Activated CD4-positive, alpha-beta T cell treated with anti-CD3 and anti-CD28 coated beads, Interleukin-2, Interleukin-4, amounts not matched to agents 100 ng/mL and 50 ng/mL, durations not matched to agents 16 hours and 8 hours (primary cell): ENCODE results near the gene LIPG.
"Not testable (repeated sequence)": the region's sequence is repeated elsewhere in the genome, so short reads cannot be mapped to it uniquely, and the experiment has no call there.

ENCODE experiments used
- DNase-seq: peaks from one replicate; pipeline ENCODE4 v3.0.0-alpha.2; 2020; ENCODE audit warnings: low spot score

Gene LIPG

DNA sequence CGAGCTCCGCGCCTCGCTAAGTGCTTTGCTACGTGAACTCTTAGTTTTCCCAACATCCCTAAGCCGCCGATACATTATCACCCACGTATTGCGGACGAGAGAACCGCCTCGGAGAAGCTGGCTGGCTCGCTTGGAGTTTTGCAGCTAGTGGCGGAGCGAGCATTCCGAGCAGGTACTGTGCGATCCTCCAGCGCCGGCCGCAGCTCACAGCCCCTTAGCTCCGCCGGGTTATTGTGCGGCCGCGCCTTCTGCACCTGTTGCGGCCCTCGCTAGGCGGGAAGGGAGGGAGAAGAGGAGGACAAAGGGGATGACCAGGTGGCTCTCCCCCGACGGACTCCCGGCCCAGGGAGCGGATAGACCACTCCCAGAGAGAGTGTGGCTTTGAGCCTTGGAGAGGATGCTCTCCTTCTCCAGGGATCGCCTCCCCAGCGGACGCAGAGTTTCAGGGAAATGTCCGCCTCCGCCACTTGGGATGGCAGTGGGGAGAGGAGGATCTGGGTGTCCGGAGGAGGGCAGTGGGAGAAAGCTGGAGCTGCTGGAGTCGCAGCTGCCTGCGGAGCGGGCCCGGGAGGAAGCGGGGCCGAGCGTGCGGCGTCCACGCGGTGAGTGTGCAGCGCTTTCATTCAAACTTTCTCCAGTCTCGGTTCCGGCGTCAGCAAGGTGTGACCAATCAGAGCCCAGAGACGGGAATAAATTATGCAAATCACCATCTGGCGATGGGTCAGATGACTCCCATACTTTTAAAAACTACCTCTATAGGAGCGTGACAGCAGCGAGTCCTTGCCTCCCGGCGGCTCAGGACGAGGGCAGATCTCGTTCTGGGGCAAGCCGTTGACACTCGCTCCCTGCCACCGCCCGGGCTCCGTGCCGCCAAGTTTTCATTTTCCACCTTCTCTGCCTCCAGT is at the start of gene LIPG:
LIPG (plus strand) TSS at position 769 of the 905 bp plus-strand sequence. CDS start 252 bp downstream, outside the sequence.
- DNase-seq = peak; percentile 58

DNA sequence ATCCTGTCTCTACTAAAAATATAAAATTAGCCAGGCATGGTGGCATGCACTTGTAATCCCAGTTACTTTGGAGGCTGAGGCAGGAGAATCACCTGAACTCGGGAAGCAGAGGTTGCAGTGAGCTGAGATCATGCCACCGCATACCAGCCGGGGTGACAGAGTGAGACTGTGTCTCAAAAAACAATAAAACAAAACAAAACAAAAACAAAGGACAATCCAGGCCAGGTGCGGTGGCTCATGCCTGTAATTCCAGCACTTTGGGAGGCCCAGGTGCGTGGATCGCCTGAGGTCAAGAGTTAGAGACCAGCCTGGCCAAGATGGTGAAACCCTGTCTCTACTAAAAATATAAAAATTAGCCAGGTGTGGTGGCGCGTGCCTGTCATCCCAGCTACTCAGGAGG is 49.0 kb upstream of the LIPG start:
- DNase-seq = not testable (repeated sequence)

DNA sequence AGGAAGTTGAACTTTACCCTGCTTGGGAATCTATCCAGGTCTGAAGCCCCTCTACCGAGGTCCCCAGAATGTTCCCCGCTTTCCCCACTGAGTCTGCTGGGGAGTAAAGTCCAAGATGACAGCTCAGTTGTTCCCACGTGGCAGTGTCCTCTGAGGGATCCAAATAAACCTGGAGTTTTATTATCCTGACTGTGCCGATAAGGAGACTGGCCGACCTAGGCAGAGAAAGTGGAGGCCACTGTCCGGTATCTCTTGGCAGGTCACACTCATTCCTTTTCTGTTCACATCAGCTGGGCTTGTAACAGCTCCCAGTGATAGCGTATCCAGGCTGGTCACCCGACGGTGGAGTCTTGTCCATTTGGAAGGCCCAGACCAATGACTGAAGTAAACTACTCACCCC is 47.3 kb upstream of the LIPG start:
- DNase-seq = no peak

DNA sequence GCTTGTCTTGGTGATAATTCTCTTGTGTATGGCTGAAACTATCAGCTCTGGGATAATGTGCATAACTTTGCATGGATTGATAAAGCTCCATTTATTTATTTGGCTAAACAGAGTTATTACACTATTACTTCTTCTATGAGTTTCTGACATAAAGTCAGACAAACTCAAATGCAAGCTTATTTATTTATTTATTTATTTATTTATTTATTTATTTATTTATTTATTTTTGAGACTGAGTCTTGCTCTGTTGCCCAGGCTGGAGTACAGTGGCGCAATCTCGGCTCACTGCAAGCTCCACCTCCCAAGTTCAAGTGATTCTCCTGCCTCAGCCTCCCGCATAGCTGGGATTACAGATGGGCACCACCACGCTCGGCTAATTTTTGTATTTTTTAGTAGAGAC is 46.9 kb upstream of the LIPG start:
- DNase-seq = not testable (repeated sequence)

DNA sequence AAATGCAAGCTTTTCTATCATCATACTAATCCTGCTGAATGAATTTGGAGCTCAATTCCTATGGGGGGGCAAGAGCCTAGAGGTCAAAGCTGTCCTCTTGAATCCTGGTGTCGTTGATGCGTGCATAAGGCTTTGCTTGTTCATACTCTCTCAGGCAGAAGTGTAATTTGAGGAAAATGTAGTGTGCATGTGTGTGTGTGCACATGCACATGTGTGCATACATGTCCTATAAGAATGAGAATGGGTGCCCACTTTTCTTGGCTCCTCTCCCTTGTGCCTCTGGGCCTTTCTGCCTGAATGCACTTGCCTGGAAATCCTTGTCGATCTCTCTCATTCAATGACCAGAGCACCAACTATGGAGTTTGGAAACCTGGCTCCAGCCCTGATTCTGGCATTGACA is 46.3 kb upstream of the LIPG start:
- no peak for DNase-seq

DNA sequence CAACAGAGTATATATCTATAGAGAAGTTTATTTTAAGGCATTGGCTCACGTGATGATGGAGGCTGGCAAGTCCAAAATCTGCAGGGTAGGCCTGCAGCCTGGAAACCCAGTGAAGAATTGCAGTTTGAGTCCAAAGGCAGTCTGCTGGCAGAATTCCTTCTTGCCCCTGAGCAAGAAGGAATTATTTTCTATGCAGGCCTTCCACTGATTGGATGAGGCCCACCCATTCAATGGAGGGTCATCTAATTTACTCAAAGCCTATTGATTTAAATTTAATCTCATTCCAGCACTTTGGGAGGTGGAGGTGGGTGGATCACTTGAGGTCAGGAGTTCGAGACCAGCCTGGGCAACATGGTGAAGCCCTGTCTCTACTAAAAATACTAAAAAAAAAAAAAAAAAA is 44.4 kb upstream of the LIPG start:
- DNase-seq = no peak

DNA sequence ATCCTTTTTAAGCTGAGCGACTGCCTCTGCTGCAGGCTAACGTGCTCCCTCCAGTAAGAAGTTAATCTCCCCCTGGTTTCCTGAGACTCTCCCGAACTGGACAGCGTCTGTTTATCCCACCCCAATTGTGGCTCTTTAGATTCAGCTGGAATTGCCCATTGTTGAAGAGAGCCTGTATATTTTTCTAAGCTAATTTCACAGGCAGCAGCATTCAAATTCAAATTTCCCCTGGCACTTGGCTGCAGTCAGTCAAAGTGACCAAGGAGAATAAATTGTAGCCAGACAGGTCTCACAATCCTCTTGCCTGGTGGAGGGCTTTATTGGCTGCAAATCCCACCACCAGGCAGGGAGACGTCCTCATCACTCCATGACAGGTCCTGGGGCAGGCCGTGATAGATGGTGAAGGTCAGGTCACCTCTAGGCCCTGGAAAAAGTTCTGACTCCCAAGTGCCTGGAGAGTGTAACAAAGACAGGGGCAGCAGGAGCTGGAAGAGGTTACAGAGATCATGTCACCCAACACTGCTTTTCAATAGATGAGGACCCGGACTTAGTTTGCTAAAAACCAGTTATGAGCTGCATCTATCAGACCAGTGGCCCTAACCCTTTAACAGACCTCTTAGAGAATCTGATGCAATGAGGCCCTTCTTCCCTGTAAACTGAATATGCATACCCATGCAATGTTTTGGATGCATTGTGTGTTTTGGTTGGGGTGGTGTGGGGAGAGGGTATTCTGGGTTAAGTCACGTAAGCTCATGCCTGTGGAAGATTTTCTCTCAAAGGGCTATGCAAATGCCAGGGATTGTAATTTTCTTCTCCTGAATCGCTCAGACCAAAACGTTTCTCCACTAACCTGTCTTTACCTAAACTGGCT is 42.5 kb upstream of the LIPG start:
- no peak for DNase-seq

DNA sequence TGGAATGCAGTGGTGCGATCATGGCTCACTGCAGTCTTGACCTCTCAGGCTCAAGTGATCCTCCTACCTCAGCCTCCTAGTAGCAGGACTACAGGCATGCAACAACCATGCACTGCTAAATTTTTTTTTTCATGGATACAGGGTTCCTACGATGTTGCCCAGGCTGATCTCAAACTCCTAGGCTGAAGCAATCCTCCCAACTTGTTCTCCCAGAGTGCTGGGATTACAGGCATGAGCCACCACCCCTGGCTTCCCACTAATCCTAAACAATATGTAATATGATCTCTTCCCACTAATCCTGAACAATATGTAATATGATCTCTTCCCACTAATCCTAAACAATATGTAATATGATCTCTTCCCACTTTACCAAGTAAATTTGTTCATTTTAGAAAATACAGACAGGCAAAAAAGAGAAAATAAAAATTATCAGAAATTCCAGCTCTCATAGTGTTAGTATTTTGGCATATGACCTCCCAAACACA is 41.2 kb upstream of the LIPG start:
- no peak for DNase-seq

DNA sequence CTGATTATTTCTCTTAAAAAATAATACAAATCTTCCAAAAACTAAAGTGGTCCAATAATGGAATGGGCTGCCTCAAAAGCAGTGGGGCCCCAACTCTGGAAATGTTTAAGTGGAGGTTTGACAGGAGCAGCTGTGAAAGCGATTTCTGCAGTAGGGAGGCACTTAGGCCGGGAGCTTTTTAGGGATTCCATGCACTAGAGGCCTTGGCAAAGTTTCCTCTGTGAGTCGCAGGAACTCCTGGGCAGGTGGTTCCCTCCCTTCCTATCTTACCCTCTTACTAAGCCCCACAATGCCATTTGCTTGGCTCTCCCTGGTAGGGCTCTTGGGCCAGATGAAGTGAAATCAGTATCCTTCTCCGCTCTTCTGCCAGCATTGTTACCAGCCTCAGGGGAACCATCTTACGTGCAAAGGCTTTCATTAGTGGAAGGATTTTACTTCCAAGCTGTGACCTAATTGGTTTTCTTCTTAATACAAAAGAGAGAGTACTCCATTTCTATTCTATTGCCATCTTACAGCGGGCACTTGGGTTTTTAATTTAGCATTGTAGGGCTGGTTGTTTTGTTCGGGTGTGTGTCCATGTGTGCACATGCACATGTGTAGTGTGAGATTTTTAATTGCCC is 40.5 kb upstream of the LIPG start:
- DNase-seq = no peak

DNA sequence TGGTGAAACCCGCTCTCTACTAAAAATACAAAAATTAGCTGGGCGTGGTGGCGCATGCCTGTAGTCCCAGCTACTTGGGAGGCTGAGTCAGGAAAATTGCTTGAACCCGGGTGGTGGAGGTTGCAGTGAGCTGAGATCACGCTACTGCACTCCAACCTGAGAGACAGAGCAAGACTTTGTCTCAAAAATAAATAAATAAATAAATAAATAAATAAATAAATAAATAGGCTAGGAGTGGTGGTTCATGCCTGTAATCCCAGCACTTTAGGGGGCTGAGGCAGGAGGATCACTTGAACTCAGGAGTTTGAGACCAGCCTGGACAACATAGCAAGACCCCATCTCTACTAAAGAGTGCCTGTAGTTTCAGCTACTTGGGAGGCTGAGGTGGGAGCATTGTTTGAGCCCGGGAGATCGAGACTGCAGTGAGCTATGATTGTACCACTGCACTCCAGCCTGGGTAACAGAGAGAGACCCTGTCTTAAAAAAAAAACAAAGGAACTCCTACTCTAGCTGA is 38.2 kb upstream of the LIPG start:
- not testable (repeated sequence) for DNase-seq

DNA sequence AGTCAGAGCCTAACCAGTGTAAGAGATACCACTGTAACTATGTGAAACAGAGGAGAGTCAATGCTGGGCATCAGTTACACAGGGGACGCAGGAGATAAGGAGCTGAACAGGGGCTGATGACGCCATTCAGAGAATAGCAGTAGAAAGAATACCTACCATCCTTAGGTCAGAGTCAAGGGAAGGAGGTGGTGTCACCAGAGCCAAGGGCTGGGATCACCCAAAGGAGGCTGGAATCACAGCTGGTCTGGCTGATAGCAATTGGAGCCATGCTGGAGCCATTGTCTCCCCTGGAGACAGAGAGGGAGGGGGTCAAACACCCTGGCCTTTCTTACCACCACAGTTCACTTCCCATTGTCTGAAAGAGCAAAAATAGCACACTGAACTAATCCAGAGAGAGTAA is 37.5 kb upstream of the LIPG start:
- DNase-seq = no peak

DNA sequence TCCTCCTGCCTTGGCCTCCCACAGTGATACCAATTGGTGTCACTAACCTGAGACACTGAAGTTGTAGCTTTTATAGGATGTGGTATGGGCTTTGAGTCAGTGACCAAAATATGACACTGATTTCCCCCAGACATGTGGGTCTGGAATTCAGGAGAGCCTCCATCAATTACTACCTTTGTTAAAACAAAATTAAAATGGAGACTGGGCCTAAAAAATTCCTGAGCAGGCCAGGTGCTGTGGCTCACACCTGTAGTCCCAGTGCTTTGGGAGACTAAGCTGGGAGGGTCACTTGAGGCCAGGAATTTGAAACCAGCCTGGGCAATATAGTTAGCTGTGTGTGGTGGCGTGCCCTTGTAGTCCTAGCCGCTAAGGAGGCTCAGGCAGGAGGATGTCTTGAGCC is 36.9 kb upstream of the LIPG start:
- no peak for DNase-seq

DNA sequence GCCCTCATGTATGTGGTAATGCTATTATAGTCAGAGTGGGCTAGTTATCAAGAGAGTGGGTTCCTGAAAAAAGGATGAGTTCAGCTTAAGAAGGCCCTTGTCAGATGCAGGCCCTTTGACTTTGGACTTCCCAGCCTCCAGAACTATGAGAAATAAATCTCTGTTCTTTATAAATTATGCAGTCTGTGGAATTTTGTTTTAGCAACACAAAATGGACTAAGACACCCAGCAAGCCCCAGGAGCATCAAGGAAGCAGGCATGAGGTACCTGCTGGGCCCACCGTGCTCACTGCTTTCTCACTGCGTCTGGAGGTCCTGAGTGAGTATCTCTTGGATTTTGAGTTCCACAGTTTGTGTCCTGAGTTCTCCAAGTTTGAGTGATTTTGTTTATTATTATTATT is 35.9 kb upstream of the LIPG start:
- DNase-seq = no peak

DNA sequence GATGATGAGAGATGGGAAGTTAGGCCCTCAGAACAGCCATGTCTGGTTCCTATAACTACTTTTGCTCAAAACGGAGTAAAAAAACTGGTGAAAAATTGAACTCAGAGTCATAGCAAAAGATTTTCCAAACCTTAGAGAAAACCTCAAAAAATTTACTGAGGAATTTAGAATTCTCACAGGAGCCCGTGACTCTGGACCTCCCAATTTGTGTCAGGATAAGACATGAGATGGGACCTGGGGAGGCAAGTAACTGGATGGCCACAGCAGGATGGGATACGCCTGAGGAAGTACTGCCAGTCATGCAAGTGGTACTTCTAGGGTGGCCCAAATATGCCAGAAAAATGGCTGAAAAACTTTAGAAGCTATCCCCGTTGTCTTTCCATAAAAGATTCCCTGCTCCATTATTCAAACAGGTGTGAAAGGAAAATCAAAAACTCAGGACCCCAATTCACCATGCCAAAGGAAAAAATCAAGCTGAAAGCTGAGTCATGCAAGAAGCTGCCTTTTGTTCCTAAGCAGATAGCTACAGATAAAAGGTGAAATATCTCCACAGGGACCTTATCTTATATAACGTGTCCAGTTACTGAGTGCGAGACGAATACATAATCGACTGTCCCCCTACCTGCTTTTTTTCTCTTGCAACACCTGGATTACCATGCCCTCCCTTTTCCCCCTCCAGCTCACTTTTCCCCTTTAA is 34.1 kb upstream of the LIPG start:
- no peak for DNase-seq

DNA sequence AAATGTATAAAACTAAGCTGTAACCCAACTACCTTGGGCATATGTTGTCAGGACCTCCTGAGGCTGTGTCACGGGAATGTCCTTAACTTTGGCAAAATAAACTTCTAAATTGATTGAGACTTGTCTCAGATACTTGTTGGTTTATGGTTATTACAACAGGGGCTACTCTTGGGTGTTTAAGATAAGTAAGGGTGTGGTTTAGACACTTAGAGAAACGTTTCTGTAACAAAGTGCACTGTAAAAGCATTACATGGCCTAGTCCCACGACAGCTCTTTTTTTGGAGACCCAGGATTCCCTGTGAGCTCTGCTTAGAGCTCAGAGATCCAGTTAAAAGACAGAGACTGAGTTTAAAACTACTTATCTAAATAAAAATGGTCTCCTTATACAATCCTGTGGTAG is 32.3 kb upstream of the LIPG start:
- no peak for DNase-seq

DNA sequence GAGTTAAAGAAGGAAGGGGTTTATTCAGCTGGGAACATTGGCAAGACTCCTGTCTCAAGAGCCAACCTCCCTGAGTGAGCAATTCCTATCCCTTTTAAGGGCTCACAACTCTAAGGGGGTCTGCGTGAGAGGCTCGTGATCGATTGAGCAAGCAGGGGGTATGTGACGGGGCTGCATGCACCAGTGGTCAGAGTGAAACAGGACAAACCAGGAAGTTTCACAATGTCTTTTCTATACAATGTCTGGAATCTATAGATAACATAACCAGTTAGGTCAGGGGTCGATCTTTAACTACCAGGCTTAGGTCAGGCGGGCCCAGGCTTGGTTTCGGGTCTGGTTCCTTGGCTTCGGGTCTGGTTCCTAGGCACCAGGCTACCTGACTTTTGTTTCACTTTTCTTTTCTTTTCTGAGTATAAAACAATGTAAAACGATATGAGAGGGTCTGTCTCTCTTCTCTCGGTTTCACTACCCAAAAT is 30.1 kb upstream of the LIPG start:
- DNase-seq = no peak

DNA sequence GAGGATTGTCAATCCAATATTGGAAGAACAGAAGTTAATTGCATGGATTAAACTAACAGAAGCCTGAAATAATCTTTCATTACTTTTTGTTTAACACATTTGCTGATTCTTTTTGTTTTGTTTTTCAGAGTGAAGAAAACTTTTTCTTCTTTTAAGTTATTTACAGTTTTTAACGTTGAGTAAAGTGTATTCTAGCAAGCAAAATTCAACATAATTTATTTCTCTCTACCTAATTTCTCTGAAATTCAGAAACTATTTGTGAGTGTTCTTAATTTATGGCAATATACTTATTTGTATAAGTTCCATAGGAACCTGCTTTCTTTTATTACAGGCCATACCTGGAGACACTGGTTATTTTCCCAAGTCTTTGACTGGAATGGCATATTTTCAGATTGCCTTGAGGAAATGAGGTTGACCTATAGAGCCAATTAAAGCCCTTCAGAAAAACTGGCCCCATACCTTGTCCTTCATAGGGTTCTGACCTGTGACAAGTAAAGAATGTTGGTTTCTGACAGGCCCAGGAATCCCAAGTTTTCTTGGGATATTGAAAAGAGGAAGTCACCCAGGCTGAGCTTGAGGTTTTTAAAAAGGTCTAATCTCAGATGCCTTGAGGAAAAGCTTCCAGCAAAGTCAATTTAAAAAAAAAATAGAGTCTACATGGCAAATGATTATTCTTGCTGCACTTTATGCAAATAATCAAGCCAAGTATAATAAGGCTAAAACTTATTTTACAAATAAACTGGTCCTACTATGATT is 26.8 kb upstream of the LIPG start:
- no peak for DNase-seq

DNA sequence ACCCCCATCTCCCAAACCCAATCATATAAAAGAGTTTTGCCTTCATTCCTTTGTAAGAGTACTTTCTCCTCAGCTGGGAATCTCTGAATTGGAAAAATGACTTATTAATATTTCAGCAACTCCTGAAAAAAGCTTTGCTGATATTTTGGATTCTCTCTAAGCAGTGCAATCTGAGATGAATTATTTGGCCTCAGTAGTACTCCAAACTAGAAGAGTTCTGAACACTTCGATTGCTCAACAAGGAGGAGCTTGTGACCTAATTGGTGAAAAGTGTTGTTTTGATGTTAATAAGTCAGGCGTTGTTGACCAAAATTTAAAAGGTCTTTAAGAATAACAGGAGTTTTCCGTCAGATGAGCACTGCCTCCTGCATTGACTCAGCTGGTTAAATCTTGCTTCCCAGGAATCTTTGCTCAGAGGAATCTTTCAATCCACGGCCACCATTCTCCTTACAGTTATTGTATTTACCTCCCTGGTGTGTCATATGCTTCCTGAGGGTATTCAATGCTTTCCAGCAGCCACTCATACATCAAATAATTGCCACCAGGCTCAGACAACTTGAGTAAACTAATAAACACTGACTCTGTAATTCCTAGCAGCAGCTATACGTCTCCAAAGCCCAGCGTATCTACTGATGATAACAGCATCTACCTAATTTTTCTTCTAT is 24.5 kb upstream of the LIPG start:
- no peak for DNase-seq

DNA sequence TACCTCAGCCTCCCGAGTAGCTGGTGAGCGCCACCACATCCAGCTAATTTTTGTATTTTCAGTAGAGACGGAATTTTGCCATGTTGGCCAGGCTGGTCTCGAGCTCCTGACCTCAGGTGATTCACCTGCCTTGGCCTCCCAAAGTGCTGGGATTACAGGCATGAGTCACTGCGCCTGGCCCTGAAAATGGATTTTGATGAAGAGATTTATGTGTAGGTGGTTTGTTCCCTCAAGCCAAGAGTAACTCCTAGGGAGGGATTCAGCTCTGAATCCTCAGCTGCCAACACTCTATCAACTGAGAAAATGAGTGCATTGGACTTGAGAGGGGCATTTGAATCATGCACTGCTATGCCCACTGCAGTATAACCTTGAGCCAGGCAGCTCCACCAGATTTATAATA is 17.5 kb upstream of the LIPG start:
- no peak for DNase-seq

DNA sequence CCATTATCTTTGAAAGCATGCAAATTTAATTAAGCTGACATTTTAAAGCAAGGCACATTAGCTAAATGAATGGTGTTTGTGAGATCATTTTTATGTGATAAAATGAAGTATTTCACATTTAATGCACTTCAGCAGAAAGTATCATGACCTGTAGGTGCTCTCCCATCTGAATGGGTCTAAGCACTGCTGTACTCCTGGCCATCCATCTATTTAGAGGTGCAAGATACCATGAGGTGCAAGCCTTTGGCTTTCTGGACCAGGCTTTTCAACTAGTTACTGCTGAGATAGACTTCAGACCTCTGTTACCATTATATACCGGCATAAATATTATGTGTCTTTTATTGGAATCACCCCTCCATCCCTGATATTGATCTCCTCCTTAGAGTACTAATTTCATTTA is 15.6 kb upstream of the LIPG start:
- DNase-seq = no peak
